ENCODE results near the gene ZFP36. TPM values are rescaled to one million over a fixed set of nuclear protein-coding genes. Genes with fewer than 3 reads are reported as not detected.

The ZFP36 gene
- total and polyA plus RNA-seq, 2 of the 8 experiments (the other 6 are each of a cell fraction or from before 2014, with no cell fraction given), result 4.0 to 10.9 TPM

GRCh38 chr19:39445196-39446111, 38.8 kb downstream of the ZFP36 start, which contains the start of gene SUPT5H:
TSS of gene SUPT5H (plus strand) at chr19:39445582. CDS start at chr19:39445891, 309 bp downstream.
- no peak within 1 kb of the TSS; the same call in 1 of the 2 replicates for H2BK15ac ChIP-seq (ENCODE audit: low read length)
- H3K27me3 ChIP-seq (replicated peaks in 1 of 4; ENCODE audit: control insufficient read depth in 3 of 4, extremely low read depth in 1 of 4, insufficient read depth in 3 of 4, low read length in 3 of 4), result no peaks in the 10 kb centered on the region
- FAIRE-seq, result no peak
- H2BK12ac ChIP-seq (ENCODE audit: low read depth, low read length), result no peak within 1 kb of the TSS; the same call in none of the 2 replicates
- H3K36me3 ChIP-seq (ENCODE audit: control insufficient read depth in 2 of 4, insufficient read depth in 4 of 4, low read length in 3 of 4), result peaks cover 0 to 9% (median 0%) of the 10 kb centered on the region in 4 experiments; a peak in 2 of 8 replicates
- H3K56ac ChIP-seq (replicated peaks; ENCODE audit: insufficient read length, low read depth, low read length), result peak within 1 kb of the TSS; percentile 36
- H3K4me3 ChIP-seq (ENCODE audit: extremely low read depth in 1 of 4, insufficient read depth in 2 of 4, low read depth in 3 of 4, low read length in 4 of 4), result peak within 1 kb of the TSS; percentile 80 to 94 (median 88)
- CTCF ChIA-PET (ENCODE audit: partially characterized antibody), result interaction anchor here (1.2 to 2.2 kb wide), 2 partner anchors 10 to 27 kb away, joined by 4 to 5 read pairs; partner anchors contain the start of gene RPS16
- no peak within 1 kb of the TSS for H2BK120ac ChIP-seq (replicated peaks; ENCODE audit: low read depth, low read length)
- no peak within 1 kb of the TSS for H2BK20ac ChIP-seq (ENCODE audit: low read length)
- H4K91ac ChIP-seq (replicated peaks; ENCODE audit: insufficient read length, low read length), result peak within 1 kb of the TSS; percentile 87
- POLR2A ChIA-PET (ENCODE audit: partially characterized antibody), result interaction anchor here (0.6 to 47.8 kb wide), 17 partner anchors 7 to 258 kb away, joined by 3 to 1154 read pairs (median 4); partner anchors contain the start of genes MED29, PAF1, PLEKHG2 and RPS16
- H3K4ac ChIP-seq (replicated peaks; ENCODE audit: insufficient read length, low read depth, low read length), result peak within 1 kb of the TSS; percentile 63
- H3K79me2 ChIP-seq (ENCODE audit: control insufficient read depth in 1 of 2, insufficient read depth in 2 of 2, low read length in 2 of 2), result peaks cover 15 to 54% of the 10 kb centered on the region in 2 experiments; a peak in 3 of 4 replicates
- H4K20me1 ChIP-seq (replicated peaks in 1 of 2; ENCODE audit: control insufficient read depth in 1 of 2, insufficient read depth in 2 of 2, low read length in 2 of 2), result peaks cover 10 to 12% of the 10 kb centered on the region in 2 experiments
- H2AK5ac ChIP-seq (ENCODE audit: low read depth, low read length), result peak within 1 kb of the TSS; percentile 26
- peaks cover 0 to 3% (median under 1%) of the 10 kb centered on the region in 4 experiments; a peak in 3 of 7 replicates for H3K4me1 ChIP-seq (replicated peaks in 1 of 4; ENCODE audit: control insufficient read depth in 3 of 4, insufficient read depth in 4 of 4, low read length in 3 of 4)
- H3K14ac ChIP-seq (ENCODE audit: insufficient read length), result no peak within 1 kb of the TSS
- H3K23ac ChIP-seq (ENCODE audit: insufficient read length), result no peak within 1 kb of the TSS
- peak within 1 kb of the TSS; percentile 64 for H3K18ac ChIP-seq (ENCODE audit: extremely low read depth, low read length)
- peak within 1 kb of the TSS; percentile 89 to 99 for H3K4me2 ChIP-seq (ENCODE audit: insufficient read depth in 1 of 2, low read depth in 2 of 2, low read length in 2 of 2)
- 1% methylated on average over 59 of the region's 68 CpGs; no CpG with 5 or more reads in 1 of the 2 experiments for WGBS, 2 experiments (ENCODE audit: extremely low coverage in 1 of 2, insufficient coverage in 1 of 2, insufficient read length in 1 of 2, insufficient replicate concordance in 2 of 2, low coverage in 1 of 2, low lambda C conversion rate in 2 of 2, missing lambda C conversion rate in 1 of 2)
- H3K9me3 ChIP-seq (ENCODE audit: insufficient read depth in 2 of 2, low read depth in 1 of 2, low read length in 1 of 2), result no peaks in the 10 kb centered on the region
- peaks cover 6% of the 10 kb centered on the region; the same call in 1 of the 2 replicates for H3K23me2 ChIP-seq (ENCODE audit: low read depth, low read length)
- no peak within 1 kb of the TSS for H2AFZ ChIP-seq (ENCODE audit: low read length)
- H2BK5ac ChIP-seq (ENCODE audit: low read depth, low read length), result peak within 1 kb of the TSS; percentile 60; the same call in 1 of the 2 replicates
- DNase-seq (ENCODE audit: low read depth in 1 of 2, low spot score in 2 of 2), result peak; percentile 95
- peak within 1 kb of the TSS; percentile 85; the same call in 1 of the 2 replicates for H4K8ac ChIP-seq (ENCODE audit: extremely low read depth, insufficient read depth, low read length)
- H4K5ac ChIP-seq (ENCODE audit: insufficient read length, low read depth, low read length), result peak within 1 kb of the TSS; percentile 59
- peaks cover 12% of the 10 kb centered on the region for H3K79me1 ChIP-seq (ENCODE audit: low read depth, low read length)
- H3K9ac ChIP-seq (replicated peaks in 1 of 4; ENCODE audit: extremely low read depth in 1 of 4, low read depth in 3 of 4, low read length in 3 of 4), result peak within 1 kb of the TSS; percentile 85 to 94 (median 92)
- peak within 1 kb of the TSS; percentile 79 for H3K27ac ChIP-seq (ENCODE audit: low read depth, low read length)
- TF ChIP-seq SP1 (IDR thresholded peaks at IDR 0.05; ENCODE audit: low read depth, low read length) (no peak), BRCA1 (IDR thresholded peaks at IDR 0.05; ENCODE audit: low read depth, low read length) (peak; percentile 97), ATF3 (IDR thresholded peaks at IDR 0.05; ENCODE audit: insufficient read depth, low read depth, low read length) (no peak), SUZ12 (IDR thresholded peaks at IDR 0.05; ENCODE audit: low read length) (no peak)

Measured in H1 (cell line).